CD4-positive, alpha-beta T cell treated with Interleukin-15 for 1 hour (primary cell): ENCODE measurements around the gene ZNF236.
A peak's percentile ranks its signal among the peaks of the same experiment; 100 is the strongest.

Experiments
- DNase-seq: peaks from one replicate; pipeline ENCODE4 v3.0.0-alpha.2; 2020

The ZNF236 gene

GRCh38 chr18:76866666-76867065 lies 44.3 kb downstream of the ZNF236 start:
- DNase-seq, result no peak

- DNase-seq, result no peak
Observed at GRCh38 chr18:76873311-76873710, 51.0 kb downstream of the ZNF236 start.

- no peak for DNase-seq
Observed at GRCh38 chr18:76873713-76874112, 51.4 kb downstream of the ZNF236 start.

- no peak for DNase-seq
Observed at GRCh38 chr18:76874642-76875389, 52.5 kb downstream of the ZNF236 start.

GRCh38 chr18:76875390-76876325 lies 53.3 kb downstream of the ZNF236 start:
- DNase-seq, result peak; percentile 25

- no peak for DNase-seq
Observed at GRCh38 chr18:76878426-76878825, 56.1 kb downstream of the ZNF236 start.

- DNase-seq, result no peak
Observed at GRCh38 chr18:76880026-76880425, 57.7 kb downstream of the ZNF236 start.

GRCh38 chr18:76881744-76882143 lies 59.4 kb downstream of the ZNF236 start:
- no peak for DNase-seq

GRCh38 chr18:76882146-76882545 lies 59.8 kb downstream of the ZNF236 start:
- DNase-seq, result no peak

- DNase-seq, result no peak
Observed at GRCh38 chr18:76885001-76885400, 62.6 kb downstream of the ZNF236 start.

GRCh38 chr18:76886112-76886511 lies 63.8 kb downstream of the ZNF236 start:
- DNase-seq, result no peak

- DNase-seq, result no peak
Observed at GRCh38 chr18:76889091-76889699, 66.8 kb downstream of the ZNF236 start.

- DNase-seq, result no peak
Observed at GRCh38 chr18:76892832-76893231, 70.5 kb downstream of the ZNF236 start.

GRCh38 chr18:76894566-76895346 lies 72.4 kb downstream of the ZNF236 start:
- DNase-seq, result no peak

GRCh38 chr18:76895498-76895897 lies 73.1 kb downstream of the ZNF236 start:
- no peak for DNase-seq

- no peak for DNase-seq
Observed at GRCh38 chr18:76896677-76897076, 74.3 kb downstream of the ZNF236 start.

- no peak for DNase-seq
Observed at GRCh38 chr18:76897257-76897656, 74.9 kb downstream of the ZNF236 start.

- DNase-seq, result no peak
Observed at GRCh38 chr18:76903386-76903785, 81.0 kb downstream of the ZNF236 start.

- no peak for DNase-seq
Observed at GRCh38 chr18:76905821-76906220, 83.5 kb downstream of the ZNF236 start.

- no peak for DNase-seq
Observed at GRCh38 chr18:76908277-76908676, 85.9 kb downstream of the ZNF236 start.

GRCh38 chr18:76909439-76909838 lies 87.1 kb downstream of the ZNF236 start:
- no peak for DNase-seq

GRCh38 chr18:76911440-76911839 lies 89.1 kb downstream of the ZNF236 start:
- DNase-seq, result no peak

GRCh38 chr18:76913583-76913982 lies 91.2 kb downstream of the ZNF236 start:
- no peak for DNase-seq
